Cardiac fibroblast (primary cell): Measurements from ENCODE around the gene ZNF433.
"Not testable (repeated sequence)": the region's sequence is repeated elsewhere in the genome, so short reads cannot be mapped to it uniquely, and the experiment has no call there.

Experiments used
- DNase-seq, 2 donors: peaks; one replicate each; pipeline versions ENCODE4 v3.0.0 to v3.0.0-alpha.2; 2010; ENCODE audit warnings: low read depth in 2 of 2
- H3K4me3 ChIP-seq, 2 donors: replicated peaks in 1 of 2; 1 replicate in 1 of 2; 2 replicates in 1 of 2; pipeline ENCODE4 v1.5.1; 2011; ENCODE audit warnings: low read depth in 2 of 2, low read length in 2 of 2, mild to moderate bottlenecking in 2 of 2, moderate library complexity in 1 of 2
- CTCF ChIP-seq: IDR thresholded peaks from one replicate; pipeline ENCODE4 v1.5.1; 2011; ENCODE audit warnings: low read depth, mild to moderate bottlenecking, low read length, inconsistent platforms

ZNF433 gene

GRCh38 chr19:12035220-12036172, at the start of gene ZNF433:
Gene ZNF433, minus strand, starts transcription at chr19:12035679. Its CDS starts 140 bp downstream, at chr19:12035539.
- H3K4me3 ChIP-seq = peak within 1 kb of the TSS; percentile 82 to 87
- peak; percentile 86 for DNase-seq
- no peak for TF ChIP-seq CTCF

GRCh38 chr19:12083336-12083735, 47.9 kb upstream of the ZNF433 start:
- H3K4me3 ChIP-seq = not testable (repeated sequence)

GRCh38 chr19:12077375-12077774, 41.9 kb upstream of the ZNF433 start:
- TF ChIP-seq CTCF = no peak
- no peak for DNase-seq
- H3K4me3 ChIP-seq = no peak overlapping the region

More at GRCh38 chr19:12083336-12083735, 47.9 kb upstream of the ZNF433 start:
- DNase-seq = not testable (repeated sequence)

GRCh38 chr19:12076331-12076730, 40.9 kb upstream of the ZNF433 start:
- DNase-seq, H3K4me3 ChIP-seq: not testable (repeated sequence)

- no peak overlapping the region for H3K4me3 ChIP-seq
- no peak for DNase-seq
- TF ChIP-seq CTCF = no peak
These were observed 40.2 kb upstream of the ZNF433 start for GRCh38 chr19:12075538-12076139.

GRCh38 chr19:12064590-12065538, 29.4 kb upstream of the ZNF433 start, which contains the start of gene ZNF844:
Gene ZNF844, plus strand, starts transcription at chr19:12064731. Its CDS starts 143 bp downstream, at chr19:12064874.
- no peak for TF ChIP-seq CTCF
- peak within 1 kb of the TSS; percentile 65 to 84 for H3K4me3 ChIP-seq
- peak; percentile 92 to 94 for DNase-seq

DNA sequence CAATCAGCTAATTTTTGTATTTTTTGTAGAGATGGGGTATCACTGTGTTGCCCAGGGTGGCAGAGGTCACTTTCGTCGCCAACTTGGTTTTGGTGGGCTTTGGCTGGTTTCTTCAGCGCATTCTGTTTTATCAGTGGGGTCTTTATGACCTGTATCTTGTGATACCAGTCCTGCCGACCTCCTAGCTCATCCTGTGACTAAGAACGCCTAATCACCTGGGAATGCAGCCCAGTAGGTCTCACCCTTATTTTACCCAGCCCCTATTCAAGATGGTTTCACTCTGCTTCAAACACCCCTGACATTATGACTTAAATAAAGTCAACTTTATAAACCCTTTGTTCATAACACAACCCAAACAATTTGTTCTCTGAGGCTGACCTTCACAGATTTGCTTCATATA, 20.3 kb upstream of the ZNF433 start:
- no peak for TF ChIP-seq CTCF
- no peak overlapping the region for H3K4me3 ChIP-seq
- DNase-seq = no peak
